HG03159 (cell line): ENCODE results near the gene EREG.
"Not testable (repeated sequence)": the region's sequence is repeated elsewhere in the genome, so short reads cannot be mapped to it uniquely, and the experiment has no call there.

Source experiments
- ATAC-seq: cut with Tn5 transposase; IDR thresholded peaks from one replicate; pipeline ENCODE4 v1.9.1; 2021; ENCODE audit warnings: mild to moderate bottlenecking, moderate library complexity; ENCODE audit not compliant: unreplicated experiment

The EREG gene

GRCh38 chr4:74387790-74388189 lies 22.8 kb downstream of the EREG start:
- ATAC-seq: no peak

GRCh38 chr4:74389494-74389893 lies 24.5 kb downstream of the EREG start:
- ATAC-seq: no peak

GRCh38 chr4:74390677-74391076 lies 25.7 kb downstream of the EREG start:
- ATAC-seq: no peak

GRCh38 chr4:74391346-74391745 lies 26.4 kb downstream of the EREG start:
- ATAC-seq: no peak

- no peak for ATAC-seq
Observed at GRCh38 chr4:74391890-74392475, 27.0 kb downstream of the EREG start.

- no peak for ATAC-seq
Observed at GRCh38 chr4:74394476-74395136, 29.7 kb downstream of the EREG start.

GRCh38 chr4:74395633-74396032 lies 30.7 kb downstream of the EREG start:
- ATAC-seq: no peak

- ATAC-seq: peak; percentile 50
Observed at GRCh38 chr4:74397748-74398426, 32.9 kb downstream of the EREG start.

- ATAC-seq: not testable (repeated sequence)
Observed at GRCh38 chr4:74398894-74399589, 34.1 kb downstream of the EREG start.

- no peak for ATAC-seq
Observed at GRCh38 chr4:74400395-74400794, 35.5 kb downstream of the EREG start.

GRCh38 chr4:74402692-74403456 lies 37.9 kb downstream of the EREG start:
- peak; percentile 99 for ATAC-seq

GRCh38 chr4:74407891-74408290 lies 42.9 kb downstream of the EREG start:
- no peak for ATAC-seq

- ATAC-seq: no peak
Observed at GRCh38 chr4:74408639-74409038, 43.7 kb downstream of the EREG start.

GRCh38 chr4:74410272-74410671 lies 45.3 kb downstream of the EREG start:
- ATAC-seq: no peak

- ATAC-seq: no peak
Observed at GRCh38 chr4:74412225-74412624, 47.3 kb downstream of the EREG start.

- no peak for ATAC-seq
Observed at GRCh38 chr4:74413265-74413664, 48.3 kb downstream of the EREG start.

- ATAC-seq: no peak
Observed at GRCh38 chr4:74414149-74414809, 49.3 kb downstream of the EREG start.

- no peak for ATAC-seq
Observed at GRCh38 chr4:74415602-74416300, 50.8 kb downstream of the EREG start.

- ATAC-seq: no peak
Observed at GRCh38 chr4:74418063-74418670, 53.2 kb downstream of the EREG start.
